ENCODE measurements around the gene LIN54.

DNA sequence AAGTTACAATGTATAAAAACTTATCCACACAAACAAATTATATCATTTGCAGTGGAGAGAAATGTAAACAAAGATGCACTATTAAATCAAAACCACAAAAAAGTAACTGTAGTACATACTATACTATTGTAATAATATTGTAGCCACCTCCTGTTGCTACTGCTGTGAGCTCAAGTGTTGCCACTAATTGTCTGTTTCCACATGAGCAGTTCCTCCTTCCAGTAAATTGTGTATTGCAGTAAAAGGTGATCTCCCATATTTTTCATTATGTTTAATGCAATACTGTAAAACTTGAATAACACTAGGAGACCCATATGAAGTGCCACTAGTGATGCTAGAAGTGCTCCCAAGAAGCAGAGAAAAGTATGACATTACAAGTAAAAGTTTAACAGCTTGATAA, 11.7 kb downstream of the LIN54 start:
- TF ChIP-seq, protein P1, sequence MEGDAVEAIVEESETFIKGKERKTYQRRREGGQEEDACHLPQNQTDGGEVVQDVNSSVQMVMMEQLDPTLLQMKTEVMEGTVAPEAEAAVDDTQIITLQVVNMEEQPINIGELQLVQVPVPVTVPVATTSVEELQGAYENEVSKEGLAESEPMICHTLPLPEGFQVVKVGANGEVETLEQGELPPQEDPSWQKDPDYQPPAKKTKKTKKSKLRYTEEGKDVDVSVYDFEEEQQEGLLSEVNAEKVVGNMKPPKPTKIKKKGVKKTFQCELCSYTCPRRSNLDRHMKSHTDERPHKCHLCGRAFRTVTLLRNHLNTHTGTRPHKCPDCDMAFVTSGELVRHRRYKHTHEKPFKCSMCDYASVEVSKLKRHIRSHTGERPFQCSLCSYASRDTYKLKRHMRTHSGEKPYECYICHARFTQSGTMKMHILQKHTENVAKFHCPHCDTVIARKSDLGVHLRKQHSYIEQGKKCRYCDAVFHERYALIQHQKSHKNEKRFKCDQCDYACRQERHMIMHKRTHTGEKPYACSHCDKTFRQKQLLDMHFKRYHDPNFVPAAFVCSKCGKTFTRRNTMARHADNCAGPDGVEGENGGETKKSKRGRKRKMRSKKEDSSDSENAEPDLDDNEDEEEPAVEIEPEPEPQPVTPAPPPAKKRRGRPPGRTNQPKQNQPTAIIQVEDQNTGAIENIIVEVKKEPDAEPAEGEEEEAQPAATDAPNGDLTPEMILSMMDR (IDR thresholded peaks at IDR 0.05): no peak
- TF ChIP-seq POLR2A (IDR thresholded peaks at IDR 0.05): no peak
